NCI-H446 treated with DMSO at 0.1 percent for 48 hours (cell line): Measurements from ENCODE around the gene SPTB.

ENCODE experiments used
- DNase-seq: peaks from one replicate; lab custom pipeline; 2025; lab: John Stamatoyannopoulos, UW

The SPTB gene

GRCh38 chr14:64885559-64885958 lies 5.9 kb upstream of the SPTB start:
- DNase-seq: no peak

GRCh38 chr14:64880221-64881121 lies 764 bp upstream of the SPTB start:
- no peak for DNase-seq

- DNase-seq: no peak
These were observed 671 bp downstream of the SPTB start for GRCh38 chr14:64878837-64879634.

- no peak for DNase-seq
These were observed 1.9 kb downstream of the SPTB start for GRCh38 chr14:64877846-64878245.

GRCh38 chr14:64875350-64875749 lies 4.4 kb downstream of the SPTB start:
- no peak for DNase-seq

GRCh38 chr14:64873506-64874219 lies 6.0 kb downstream of the SPTB start:
- DNase-seq: no peak

GRCh38 chr14:64871344-64871743 lies 8.4 kb downstream of the SPTB start:
- no peak for DNase-seq

- DNase-seq: no peak
These were observed 9.5 kb downstream of the SPTB start for GRCh38 chr14:64870160-64870559.

DNA sequence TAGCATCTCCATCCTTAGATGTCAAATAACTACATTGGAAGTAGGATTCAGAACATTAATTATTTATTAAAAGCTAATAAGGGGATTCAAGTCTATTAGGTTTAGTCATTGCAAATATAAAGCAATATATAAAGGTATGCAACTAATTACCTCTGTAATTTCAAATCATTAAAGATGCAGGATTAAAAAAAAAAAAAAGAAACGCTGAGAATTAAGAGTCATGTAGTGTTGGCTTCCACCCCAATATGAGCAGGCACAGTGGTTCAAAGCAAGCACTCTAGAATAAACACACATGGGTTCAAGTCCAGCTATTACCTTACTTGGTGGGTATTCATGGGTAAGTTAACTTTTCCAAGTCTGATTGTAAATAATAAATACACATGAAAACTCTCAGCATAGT lies 10.9 kb downstream of the SPTB start:
- no peak for DNase-seq

DNA sequence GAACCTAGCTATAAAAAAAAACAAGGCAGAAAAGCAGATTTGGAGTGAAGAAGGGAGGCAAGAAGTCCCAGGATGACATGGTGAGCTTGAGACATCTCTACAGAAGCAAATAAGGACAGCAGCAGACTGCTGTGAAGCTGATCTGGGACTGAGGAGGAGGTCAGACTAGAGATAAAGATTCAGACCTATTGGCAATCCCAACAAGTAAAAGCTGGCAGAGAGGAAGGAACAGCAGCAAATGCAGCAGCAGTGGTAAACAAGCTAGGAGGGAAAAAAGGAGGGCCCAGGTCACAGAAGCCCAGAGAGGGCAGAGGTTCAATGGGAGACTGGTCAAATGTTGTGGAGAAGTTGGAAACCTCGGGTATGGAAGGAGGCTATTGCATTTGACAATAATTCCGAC lies 11.3 kb downstream of the SPTB start:
- no peak for DNase-seq

- no peak for DNase-seq
These were observed 12.5 kb downstream of the SPTB start for GRCh38 chr14:64867182-64867581.

DNA sequence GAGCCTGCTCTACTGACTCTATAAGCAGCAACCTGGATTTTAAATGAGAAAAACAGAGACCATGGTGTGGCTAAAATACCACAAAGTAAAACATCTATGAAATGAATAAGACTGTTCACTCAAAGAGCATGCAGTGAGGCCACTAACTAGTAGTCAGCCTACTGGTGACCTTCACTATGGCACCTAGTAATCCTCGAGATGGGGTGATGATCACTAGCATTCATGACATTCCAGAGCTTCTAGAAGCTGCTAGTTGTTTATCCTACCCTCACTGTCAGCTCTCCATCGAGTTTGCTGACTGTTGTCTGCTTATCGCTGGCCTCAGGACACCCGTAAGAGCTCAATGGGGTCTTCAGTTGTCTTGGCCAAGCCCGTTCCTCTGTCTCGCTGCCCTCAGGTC lies 13.7 kb downstream of the SPTB start:
- DNase-seq: no peak

GRCh38 chr14:64865109-64865508 lies 14.6 kb downstream of the SPTB start:
- no peak for DNase-seq

GRCh38 chr14:64864258-64864657 lies 15.4 kb downstream of the SPTB start:
- DNase-seq: no peak

DNA sequence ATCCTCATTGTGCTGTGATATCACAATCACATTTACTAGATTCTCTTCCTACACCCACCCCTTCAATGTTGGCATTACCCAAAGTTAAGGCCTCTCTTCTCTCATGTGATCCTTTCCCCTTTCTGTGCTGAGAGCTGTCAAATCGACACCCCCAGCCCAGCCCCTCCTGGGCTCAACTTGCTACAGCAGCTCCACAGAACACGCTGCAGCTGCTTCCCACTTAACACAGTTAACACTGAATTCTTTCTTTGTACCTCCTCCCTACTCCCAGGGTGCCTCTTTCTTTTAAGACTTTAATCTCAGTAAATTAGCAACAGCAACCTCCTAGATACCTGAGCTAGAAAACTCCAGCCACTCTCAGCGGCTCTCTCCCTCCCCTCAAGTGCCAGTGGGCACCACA lies 17.8 kb downstream of the SPTB start:
- no peak for DNase-seq

DNA sequence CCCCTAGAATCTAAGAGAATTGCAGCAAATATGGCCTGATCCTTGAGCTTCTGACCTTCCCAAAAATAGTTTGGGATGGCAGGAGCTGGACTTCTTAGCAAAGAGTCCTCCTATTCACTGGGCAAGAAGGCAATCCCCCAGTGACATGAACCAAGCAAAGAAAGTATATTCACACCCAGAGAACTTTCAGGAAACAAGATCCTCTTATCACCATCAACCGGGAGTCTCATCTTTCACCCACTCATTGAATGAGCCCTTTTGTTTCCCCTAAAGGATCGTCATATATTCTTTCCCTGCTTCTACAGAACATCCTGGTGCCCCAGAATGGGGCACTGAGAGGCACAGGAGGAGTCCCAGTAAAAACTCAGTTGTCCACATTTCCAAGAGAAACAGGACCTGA lies 19.7 kb downstream of the SPTB start:
- no peak for DNase-seq

GRCh38 chr14:64857979-64858744 lies 21.5 kb downstream of the SPTB start:
- no peak for DNase-seq

GRCh38 chr14:64856529-64857445 lies 22.9 kb downstream of the SPTB start:
- DNase-seq: no peak

DNA sequence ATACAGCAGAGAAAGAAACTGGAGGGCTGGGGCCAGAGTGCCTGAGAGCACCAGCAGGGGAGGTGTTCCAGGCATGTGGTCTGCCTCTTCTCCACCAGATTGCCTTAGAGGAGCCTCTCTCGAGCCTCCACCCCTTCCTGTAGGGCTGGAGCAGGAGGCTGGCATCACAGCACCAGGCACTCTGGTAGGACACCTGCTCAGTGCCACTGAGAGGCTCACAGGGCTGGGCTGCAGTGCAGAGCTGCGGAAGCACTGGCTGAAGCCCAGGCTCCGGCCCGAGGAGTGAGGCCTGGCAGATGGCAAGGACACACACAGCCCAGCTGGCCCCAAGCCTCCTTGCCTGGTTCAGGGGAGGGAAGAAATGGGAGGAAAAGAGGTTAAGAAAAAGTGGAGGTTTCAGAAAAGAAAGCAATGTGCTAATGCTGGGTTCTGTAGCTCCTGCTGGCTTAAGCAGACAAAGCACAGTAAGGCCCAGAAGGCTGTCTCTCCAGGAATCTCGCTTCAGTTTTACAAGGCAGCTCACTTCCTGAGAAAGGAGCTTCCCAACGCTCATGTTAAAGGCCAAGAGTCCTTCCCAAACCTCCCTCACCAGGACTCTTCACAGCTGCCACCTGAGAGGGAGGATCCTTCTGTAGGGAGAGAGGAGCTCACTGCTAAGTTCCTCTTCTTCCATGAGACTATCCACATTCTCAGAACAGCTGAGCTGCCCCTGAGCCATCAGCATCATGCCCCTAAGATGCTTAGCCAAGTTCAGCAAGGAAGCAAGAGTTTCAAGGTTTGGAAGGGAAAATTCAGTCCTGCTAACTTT lies 23.8 kb downstream of the SPTB start:
- no peak for DNase-seq
